ENCODE measurements around the gene PTPN13.

The PTPN13 gene

GRCh38 chr4:86661418-86661817 is 67.3 kb downstream of the PTPN13 start:
- H3K9me3 ChIP-seq (ENCODE audit: control insufficient read depth in 2 of 2, low read length in 2 of 2), result no peaks in the 10 kb centered on the region
- H3K36me3 ChIP-seq (ENCODE audit: control insufficient read depth in 2 of 2, insufficient read depth in 2 of 2, low read length in 2 of 2), result no peaks in the 10 kb centered on the region
- H3K4me1 ChIP-seq (ENCODE audit: control insufficient read depth in 2 of 2, insufficient read depth in 2 of 2, low read length in 2 of 2), result no peaks in the 10 kb centered on the region
- H3K27me3 ChIP-seq (ENCODE audit: control insufficient read depth in 2 of 2, insufficient read depth in 2 of 2, low read length in 2 of 2), result no peaks in the 10 kb centered on the region
- H3K27ac ChIP-seq (ENCODE audit: low read depth in 2 of 2, low read length in 2 of 2), result no peak overlapping the region
- no peak overlapping the region for H3K9ac ChIP-seq (ENCODE audit: low read depth in 1 of 2, low read length in 2 of 2)
- no peak overlapping the region for H3K4me3 ChIP-seq (ENCODE audit: low read length in 2 of 2)

- Histone ChIP-seq H3K27ac (ENCODE audit: low read depth in 2 of 2, low read length in 2 of 2) (no peak overlapping the region), H3K4me3 (ENCODE audit: low read length in 2 of 2) (no peak overlapping the region), H3K4me1 (ENCODE audit: control insufficient read depth in 2 of 2, insufficient read depth in 2 of 2, low read length in 2 of 2) (no peaks in the 10 kb centered on the region), H3K9me3 (ENCODE audit: control insufficient read depth in 2 of 2, low read length in 2 of 2) (no peaks in the 10 kb centered on the region), H3K9ac (ENCODE audit: low read depth in 1 of 2, low read length in 2 of 2) (no peak overlapping the region), H3K27me3 (ENCODE audit: control insufficient read depth in 2 of 2, insufficient read depth in 2 of 2, low read length in 2 of 2) (no peaks in the 10 kb centered on the region), H3K36me3 (ENCODE audit: control insufficient read depth in 2 of 2, insufficient read depth in 2 of 2, low read length in 2 of 2) (no peaks in the 10 kb centered on the region)
These were observed 70.8 kb downstream of the PTPN13 start for GRCh38 chr4:86664959-86665358.

GRCh38 chr4:86670298-86670697 is 76.2 kb downstream of the PTPN13 start:
- Histone ChIP-seq H3K36me3 (ENCODE audit: control insufficient read depth in 2 of 2, insufficient read depth in 2 of 2, low read length in 2 of 2) (no peaks in the 10 kb centered on the region), H3K9me3 (ENCODE audit: control insufficient read depth in 2 of 2, low read length in 2 of 2) (no peaks in the 10 kb centered on the region), H3K27ac (ENCODE audit: low read depth in 2 of 2, low read length in 2 of 2) (no peak overlapping the region), H3K27me3 (ENCODE audit: control insufficient read depth in 2 of 2, insufficient read depth in 2 of 2, low read length in 2 of 2) (no peaks in the 10 kb centered on the region), H3K9ac (ENCODE audit: low read depth in 1 of 2, low read length in 2 of 2) (no peak overlapping the region), H3K4me3 (ENCODE audit: low read length in 2 of 2) (no peak overlapping the region), H3K4me1 (ENCODE audit: control insufficient read depth in 2 of 2, insufficient read depth in 2 of 2, low read length in 2 of 2) (no peaks in the 10 kb centered on the region)

GRCh38 chr4:86670756-86671155 is 76.6 kb downstream of the PTPN13 start:
- Histone ChIP-seq H3K9me3 (ENCODE audit: control insufficient read depth in 2 of 2, low read length in 2 of 2) (no peaks in the 10 kb centered on the region), H3K9ac (ENCODE audit: low read depth in 1 of 2, low read length in 2 of 2) (no peak overlapping the region), H3K27ac (ENCODE audit: low read depth in 2 of 2, low read length in 2 of 2) (no peak overlapping the region), H3K36me3 (ENCODE audit: control insufficient read depth in 2 of 2, insufficient read depth in 2 of 2, low read length in 2 of 2) (no peaks in the 10 kb centered on the region), H3K4me3 (ENCODE audit: low read length in 2 of 2) (no peak overlapping the region), H3K27me3 (ENCODE audit: control insufficient read depth in 2 of 2, insufficient read depth in 2 of 2, low read length in 2 of 2) (no peaks in the 10 kb centered on the region), H3K4me1 (ENCODE audit: control insufficient read depth in 2 of 2, insufficient read depth in 2 of 2, low read length in 2 of 2) (no peaks in the 10 kb centered on the region)

GRCh38 chr4:86675548-86675947 is 81.4 kb downstream of the PTPN13 start:
- Histone ChIP-seq H3K27me3 (ENCODE audit: control insufficient read depth in 2 of 2, insufficient read depth in 2 of 2, low read length in 2 of 2) (no peaks in the 10 kb centered on the region), H3K27ac (ENCODE audit: low read depth in 2 of 2, low read length in 2 of 2) (no peak overlapping the region), H3K4me3 (ENCODE audit: low read length in 2 of 2) (no peak overlapping the region), H3K9ac (ENCODE audit: low read depth in 1 of 2, low read length in 2 of 2) (no peak overlapping the region), H3K9me3 (ENCODE audit: control insufficient read depth in 2 of 2, low read length in 2 of 2) (no peaks in the 10 kb centered on the region), H3K4me1 (ENCODE audit: control insufficient read depth in 2 of 2, insufficient read depth in 2 of 2, low read length in 2 of 2) (no peaks in the 10 kb centered on the region), H3K36me3 (ENCODE audit: control insufficient read depth in 2 of 2, insufficient read depth in 2 of 2, low read length in 2 of 2) (no peaks in the 10 kb centered on the region)

GRCh38 chr4:86678796-86679195 is 84.7 kb downstream of the PTPN13 start:
- Histone ChIP-seq H3K9ac (ENCODE audit: low read depth in 1 of 2, low read length in 2 of 2) (no peak overlapping the region), H3K4me3 (ENCODE audit: low read length in 2 of 2) (no peak overlapping the region), H3K4me1 (ENCODE audit: control insufficient read depth in 2 of 2, insufficient read depth in 2 of 2, low read length in 2 of 2) (no peaks in the 10 kb centered on the region), H3K27me3 (ENCODE audit: control insufficient read depth in 2 of 2, insufficient read depth in 2 of 2, low read length in 2 of 2) (no peaks in the 10 kb centered on the region), H3K36me3 (ENCODE audit: control insufficient read depth in 2 of 2, insufficient read depth in 2 of 2, low read length in 2 of 2) (no peaks in the 10 kb centered on the region), H3K27ac (ENCODE audit: low read depth in 2 of 2, low read length in 2 of 2) (no peak overlapping the region), H3K9me3 (ENCODE audit: control insufficient read depth in 2 of 2, low read length in 2 of 2) (no peaks in the 10 kb centered on the region)

GRCh38 chr4:86679441-86679840 is 85.3 kb downstream of the PTPN13 start:
- no peaks in the 10 kb centered on the region for H3K9me3 ChIP-seq (ENCODE audit: control insufficient read depth in 2 of 2, low read length in 2 of 2)
- no peak overlapping the region for H3K27ac ChIP-seq (ENCODE audit: low read depth in 2 of 2, low read length in 2 of 2)
- no peak overlapping the region for H3K4me3 ChIP-seq (ENCODE audit: low read length in 2 of 2)
- no peaks in the 10 kb centered on the region for H3K4me1 ChIP-seq (ENCODE audit: control insufficient read depth in 2 of 2, insufficient read depth in 2 of 2, low read length in 2 of 2)
- no peak overlapping the region for H3K9ac ChIP-seq (ENCODE audit: low read depth in 1 of 2, low read length in 2 of 2)
- no peaks in the 10 kb centered on the region for H3K27me3 ChIP-seq (ENCODE audit: control insufficient read depth in 2 of 2, insufficient read depth in 2 of 2, low read length in 2 of 2)
- no peaks in the 10 kb centered on the region for H3K36me3 ChIP-seq (ENCODE audit: control insufficient read depth in 2 of 2, insufficient read depth in 2 of 2, low read length in 2 of 2)

- no peak overlapping the region for H3K4me3 ChIP-seq (ENCODE audit: low read length in 2 of 2)
- no peak overlapping the region for H3K27ac ChIP-seq (ENCODE audit: low read depth in 2 of 2, low read length in 2 of 2)
These were observed 89.1 kb downstream of the PTPN13 start for GRCh38 chr4:86683167-86683566.

GRCh38 chr4:86683983-86684382 is 89.9 kb downstream of the PTPN13 start:
- H3K9ac ChIP-seq (ENCODE audit: low read depth in 1 of 2, low read length in 2 of 2), result no peak overlapping the region
- H3K4me1 ChIP-seq (ENCODE audit: control insufficient read depth in 2 of 2, insufficient read depth in 2 of 2, low read length in 2 of 2), result no peaks in the 10 kb centered on the region
- H3K27me3 ChIP-seq (ENCODE audit: control insufficient read depth in 2 of 2, insufficient read depth in 2 of 2, low read length in 2 of 2), result no peaks in the 10 kb centered on the region
- no peaks in the 10 kb centered on the region for H3K36me3 ChIP-seq (ENCODE audit: control insufficient read depth in 2 of 2, insufficient read depth in 2 of 2, low read length in 2 of 2)
- no peak overlapping the region for H3K27ac ChIP-seq (ENCODE audit: low read depth in 2 of 2, low read length in 2 of 2)
- H3K4me3 ChIP-seq (ENCODE audit: low read length in 2 of 2), result no peak overlapping the region
- no peaks in the 10 kb centered on the region for H3K9me3 ChIP-seq (ENCODE audit: control insufficient read depth in 2 of 2, low read length in 2 of 2)

More at GRCh38 chr4:86683167-86683566, 89.1 kb downstream of the PTPN13 start:
- Histone ChIP-seq H3K4me1 (ENCODE audit: control insufficient read depth in 2 of 2, insufficient read depth in 2 of 2, low read length in 2 of 2) (no peaks in the 10 kb centered on the region), H3K27me3 (ENCODE audit: control insufficient read depth in 2 of 2, insufficient read depth in 2 of 2, low read length in 2 of 2) (no peaks in the 10 kb centered on the region), H3K9ac (ENCODE audit: low read depth in 1 of 2, low read length in 2 of 2) (no peak overlapping the region), H3K9me3 (ENCODE audit: control insufficient read depth in 2 of 2, low read length in 2 of 2) (no peaks in the 10 kb centered on the region), H3K36me3 (ENCODE audit: control insufficient read depth in 2 of 2, insufficient read depth in 2 of 2, low read length in 2 of 2) (no peaks in the 10 kb centered on the region)

GRCh38 chr4:86685401-86685800 is 91.3 kb downstream of the PTPN13 start:
- Histone ChIP-seq H3K4me1 (ENCODE audit: control insufficient read depth in 2 of 2, insufficient read depth in 2 of 2, low read length in 2 of 2) (no peaks in the 10 kb centered on the region), H3K27me3 (ENCODE audit: control insufficient read depth in 2 of 2, insufficient read depth in 2 of 2, low read length in 2 of 2) (no peaks in the 10 kb centered on the region), H3K9me3 (ENCODE audit: control insufficient read depth in 2 of 2, low read length in 2 of 2) (no peaks in the 10 kb centered on the region), H3K36me3 (ENCODE audit: control insufficient read depth in 2 of 2, insufficient read depth in 2 of 2, low read length in 2 of 2) (no peaks in the 10 kb centered on the region), H3K9ac (ENCODE audit: low read depth in 1 of 2, low read length in 2 of 2) (no peak overlapping the region), H3K27ac (ENCODE audit: low read depth in 2 of 2, low read length in 2 of 2) (no peak overlapping the region), H3K4me3 (ENCODE audit: low read length in 2 of 2) (no peak overlapping the region)

GRCh38 chr4:86686741-86687140 is 92.6 kb downstream of the PTPN13 start:
- H3K27ac ChIP-seq (ENCODE audit: low read depth in 2 of 2, low read length in 2 of 2), result no peak overlapping the region
- H3K4me3 ChIP-seq (ENCODE audit: low read length in 2 of 2), result no peak overlapping the region
- H3K9ac ChIP-seq (ENCODE audit: low read depth in 1 of 2, low read length in 2 of 2), result no peak overlapping the region
- H3K9me3 ChIP-seq (ENCODE audit: control insufficient read depth in 2 of 2, low read length in 2 of 2), result no peaks in the 10 kb centered on the region
- no peaks in the 10 kb centered on the region for H3K4me1 ChIP-seq (ENCODE audit: control insufficient read depth in 2 of 2, insufficient read depth in 2 of 2, low read length in 2 of 2)
- no peaks in the 10 kb centered on the region for H3K27me3 ChIP-seq (ENCODE audit: control insufficient read depth in 2 of 2, insufficient read depth in 2 of 2, low read length in 2 of 2)
- H3K36me3 ChIP-seq (ENCODE audit: control insufficient read depth in 2 of 2, insufficient read depth in 2 of 2, low read length in 2 of 2), result no peaks in the 10 kb centered on the region
